ENCODE data around the gene CRHR2. TPM values are rescaled to one million over a fixed set of nuclear protein-coding genes. Genes with fewer than 3 reads are reported as not detected.

Gene CRHR2
- total RNA-seq, 1 experiment from 2014 or later, result not detected

DNA sequence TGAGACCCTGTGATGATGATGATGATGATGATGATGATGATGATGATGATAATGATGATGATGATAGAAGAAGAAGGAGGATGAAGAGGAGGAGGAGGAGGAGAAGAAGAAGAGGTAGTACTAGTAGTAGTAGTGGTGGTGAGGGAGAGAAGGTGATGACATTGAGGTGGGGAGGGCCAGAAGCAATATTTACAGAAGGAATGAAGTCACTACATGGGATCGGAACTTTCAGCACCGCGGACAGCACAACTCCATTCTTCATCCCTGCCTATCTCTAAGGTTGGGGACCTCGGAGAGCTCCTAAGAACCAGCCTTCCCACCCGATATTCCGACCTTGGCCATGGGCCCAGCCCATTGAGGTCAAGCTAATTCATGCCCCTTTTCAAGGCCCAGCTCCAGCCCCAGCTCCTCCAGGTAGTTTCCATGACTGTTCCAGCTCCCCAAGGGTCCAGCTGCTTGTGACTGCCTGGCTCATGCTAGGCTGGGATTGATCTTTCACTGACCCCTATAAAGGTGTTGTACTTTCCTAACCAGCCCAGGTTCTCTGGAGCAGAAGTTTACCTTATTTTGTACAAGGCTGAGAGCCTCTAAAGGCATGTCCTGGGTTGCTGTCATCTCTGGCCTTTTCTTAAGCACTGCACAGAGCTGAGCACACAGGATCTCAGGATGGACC is 10.3 kb downstream of the CRHR2 start:
- no peaks in the 10 kb centered on the region for H3K9me3 ChIP-seq (ENCODE audit: low read length)
- no peak overlapping the region for H3K27ac ChIP-seq (ENCODE audit: low read length)
- H3K27me3 ChIP-seq (ENCODE audit: low read length), result no peaks in the 10 kb centered on the region
- DNase-seq, result peak; percentile 62
- no peak overlapping the region for H3K4me3 ChIP-seq (ENCODE audit: low read length)
- H3K4me1 ChIP-seq (ENCODE audit: low read length), result no peaks in the 10 kb centered on the region
- H3K79me2 ChIP-seq (ENCODE audit: low read length), result no peaks in the 10 kb centered on the region
- H3K9me2 ChIP-seq (replicated peaks; ENCODE audit: insufficient read depth, low read length), result no peaks in the 10 kb centered on the region
- no peak overlapping the region for H2AFZ ChIP-seq (ENCODE audit: low read length)
- H3K4me2 ChIP-seq (ENCODE audit: low read depth, low read length, poor library complexity, severe bottlenecking), result no peak overlapping the region
- no peaks in the 10 kb centered on the region for H3K36me3 ChIP-seq (ENCODE audit: insufficient read depth, low read length)
- no peak overlapping the region for H3K9ac ChIP-seq (ENCODE audit: low read length)
- H4K20me1 ChIP-seq (ENCODE audit: insufficient read depth, low read depth, low read length), result peaks cover 6% of the 10 kb centered on the region; the same call in 1 of the 2 replicates

DNA sequence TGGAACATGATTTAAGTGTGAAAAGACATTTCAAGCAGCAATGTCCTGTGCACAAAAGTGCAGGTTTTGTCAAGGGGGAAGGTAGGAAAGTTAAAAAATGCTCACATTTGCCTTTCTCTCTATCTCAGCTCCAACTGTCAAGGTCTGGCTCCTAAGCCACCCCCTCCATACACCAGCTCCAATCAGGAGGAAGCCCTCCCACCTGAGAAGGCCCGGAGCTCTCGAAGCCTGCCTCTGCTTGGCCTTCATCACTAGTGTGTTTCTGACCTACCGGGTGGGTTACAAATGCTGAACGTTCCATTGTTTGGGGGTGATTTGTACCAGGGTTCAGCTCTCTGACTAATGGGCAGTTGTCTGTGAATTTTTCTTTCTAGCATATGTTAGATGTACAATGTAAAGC is 14.2 kb downstream of the CRHR2 start:
- Histone ChIP-seq H3K36me3 (ENCODE audit: insufficient read depth, low read length) (no peaks in the 10 kb centered on the region), H4K20me1 (ENCODE audit: insufficient read depth, low read depth, low read length) (0 out of 2 replicates have a peak, but pooled peaks cover 2% of the 10 kb centered on the region), H3K9ac (ENCODE audit: low read length) (no peak overlapping the region), H3K4me1 (ENCODE audit: low read length) (no peaks in the 10 kb centered on the region), H3K9me3 (ENCODE audit: low read length) (no peaks in the 10 kb centered on the region), H3K27ac (ENCODE audit: low read length) (no peak overlapping the region), H2AFZ (ENCODE audit: low read length) (no peak overlapping the region), H3K27me3 (ENCODE audit: low read length) (no peaks in the 10 kb centered on the region), H3K79me2 (ENCODE audit: low read length) (no peaks in the 10 kb centered on the region), H3K4me2 (ENCODE audit: low read depth, low read length, poor library complexity, severe bottlenecking) (no peak overlapping the region), H3K4me3 (ENCODE audit: low read length) (no peak overlapping the region), H3K9me2 (replicated peaks; ENCODE audit: insufficient read depth, low read length) (no peaks in the 10 kb centered on the region)
- DNase-seq, result no peak

DNA sequence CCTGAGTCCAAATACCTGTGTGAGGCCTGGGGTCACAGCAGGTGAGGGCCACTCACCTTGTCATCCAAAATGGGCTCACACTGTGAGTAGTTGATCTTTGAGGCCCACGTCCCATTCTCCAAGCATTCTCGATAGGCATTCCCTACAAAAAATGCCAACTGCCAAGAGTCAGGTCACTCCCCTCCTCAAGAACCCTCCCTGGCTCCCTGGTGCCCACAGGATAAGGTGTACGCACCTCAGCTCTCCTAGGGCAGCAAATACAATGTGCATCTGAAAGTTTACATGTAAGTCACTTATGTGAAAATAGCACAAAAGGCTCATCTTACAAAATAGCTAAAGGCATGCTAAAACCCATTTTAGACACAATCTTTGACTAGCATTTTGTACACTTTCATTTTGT is 15.1 kb downstream of the CRHR2 start:
- H3K36me3 ChIP-seq (ENCODE audit: insufficient read depth, low read length), result no peaks in the 10 kb centered on the region
- H3K9ac ChIP-seq (ENCODE audit: low read length), result no peak overlapping the region
- H3K27me3 ChIP-seq (ENCODE audit: low read length), result no peaks in the 10 kb centered on the region
- H4K20me1 ChIP-seq (ENCODE audit: insufficient read depth, low read depth, low read length), result 0 out of 2 replicates have a peak, but pooled peaks cover 2% of the 10 kb centered on the region
- no peak for DNase-seq
- no peak overlapping the region for H2AFZ ChIP-seq (ENCODE audit: low read length)
- no peaks in the 10 kb centered on the region for H3K79me2 ChIP-seq (ENCODE audit: low read length)
- H3K9me3 ChIP-seq (ENCODE audit: low read length), result no peaks in the 10 kb centered on the region
- no peaks in the 10 kb centered on the region for H3K9me2 ChIP-seq (replicated peaks; ENCODE audit: insufficient read depth, low read length)
- no peaks in the 10 kb centered on the region for H3K4me1 ChIP-seq (ENCODE audit: low read length)
- no peak overlapping the region for H3K4me2 ChIP-seq (ENCODE audit: low read depth, low read length, poor library complexity, severe bottlenecking)
- no peak overlapping the region for H3K4me3 ChIP-seq (ENCODE audit: low read length)
- no peak overlapping the region for H3K27ac ChIP-seq (ENCODE audit: low read length)

DNA sequence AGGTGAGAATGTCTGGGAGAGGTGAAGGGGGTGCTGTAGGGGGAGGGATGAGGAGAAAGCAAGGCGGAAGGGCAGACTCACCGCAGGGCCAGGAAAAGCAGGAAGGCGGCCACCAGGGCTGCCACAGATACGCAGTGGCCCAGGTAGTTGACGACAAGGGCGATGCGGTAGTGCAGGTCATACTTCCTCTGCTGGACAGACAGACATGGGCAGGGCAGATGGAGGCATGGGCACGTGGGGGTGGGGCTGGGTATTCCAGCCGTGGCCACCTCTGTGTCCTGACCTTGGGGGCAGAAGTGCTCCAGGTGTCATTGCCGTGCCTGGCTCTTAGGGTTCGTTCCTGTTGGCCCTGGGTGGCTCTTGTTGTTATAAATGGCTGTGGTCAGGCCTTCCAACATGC is 16.8 kb downstream of the CRHR2 start:
- no peak overlapping the region for H3K4me3 ChIP-seq (ENCODE audit: low read length)
- 0 out of 2 replicates have a peak, but pooled peaks cover 2% of the 10 kb centered on the region for H4K20me1 ChIP-seq (ENCODE audit: insufficient read depth, low read depth, low read length)
- H3K79me2 ChIP-seq (ENCODE audit: low read length), result no peaks in the 10 kb centered on the region
- no peaks in the 10 kb centered on the region for H3K9me2 ChIP-seq (replicated peaks; ENCODE audit: insufficient read depth, low read length)
- H3K27ac ChIP-seq (ENCODE audit: low read length), result no peak overlapping the region
- no peaks in the 10 kb centered on the region for H3K36me3 ChIP-seq (ENCODE audit: insufficient read depth, low read length)
- no peaks in the 10 kb centered on the region for H3K4me1 ChIP-seq (ENCODE audit: low read length)
- no peaks in the 10 kb centered on the region for H3K27me3 ChIP-seq (ENCODE audit: low read length)
- DNase-seq, result no peak
- no peak overlapping the region for H3K4me2 ChIP-seq (ENCODE audit: low read depth, low read length, poor library complexity, severe bottlenecking)
- no peak overlapping the region for H3K9ac ChIP-seq (ENCODE audit: low read length)
- H3K9me3 ChIP-seq (ENCODE audit: low read length), result no peaks in the 10 kb centered on the region
- no peak overlapping the region for H2AFZ ChIP-seq (ENCODE audit: low read length)

DNA sequence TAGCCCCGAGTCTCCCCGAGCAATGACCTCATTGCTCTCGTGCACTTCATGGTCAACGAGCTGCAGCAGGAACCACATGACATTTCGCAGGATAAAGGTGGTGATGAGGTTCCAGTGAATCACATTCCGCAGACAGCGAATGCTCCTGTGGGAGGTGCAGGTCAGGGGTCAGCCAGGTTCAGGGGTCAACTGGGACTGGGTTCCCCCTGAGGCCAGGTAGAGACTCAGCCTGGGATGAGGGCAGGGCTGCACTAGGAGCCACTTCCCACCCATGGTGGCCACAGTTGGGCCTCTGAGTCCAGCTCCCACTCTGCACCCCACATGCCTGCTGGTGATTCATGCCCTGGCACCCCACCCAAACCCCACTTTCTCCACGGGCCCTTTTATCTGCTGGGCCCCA is 17.2 kb downstream of the CRHR2 start:
- H3K79me2 ChIP-seq (ENCODE audit: low read length), result no peaks in the 10 kb centered on the region
- H3K27me3 ChIP-seq (ENCODE audit: low read length), result no peaks in the 10 kb centered on the region
- no peak overlapping the region for H2AFZ ChIP-seq (ENCODE audit: low read length)
- H3K9me2 ChIP-seq (replicated peaks; ENCODE audit: insufficient read depth, low read length), result no peaks in the 10 kb centered on the region
- no peak overlapping the region for H3K9ac ChIP-seq (ENCODE audit: low read length)
- no peak overlapping the region for H3K4me2 ChIP-seq (ENCODE audit: low read depth, low read length, poor library complexity, severe bottlenecking)
- H3K4me1 ChIP-seq (ENCODE audit: low read length), result no peaks in the 10 kb centered on the region
- H4K20me1 ChIP-seq (ENCODE audit: insufficient read depth, low read depth, low read length), result 0 out of 2 replicates have a peak, but pooled peaks cover 2% of the 10 kb centered on the region
- H3K36me3 ChIP-seq (ENCODE audit: insufficient read depth, low read length), result no peaks in the 10 kb centered on the region
- H3K9me3 ChIP-seq (ENCODE audit: low read length), result no peaks in the 10 kb centered on the region
- no peak overlapping the region for H3K4me3 ChIP-seq (ENCODE audit: low read length)
- no peak overlapping the region for H3K27ac ChIP-seq (ENCODE audit: low read length)
- DNase-seq, result no peak

DNA sequence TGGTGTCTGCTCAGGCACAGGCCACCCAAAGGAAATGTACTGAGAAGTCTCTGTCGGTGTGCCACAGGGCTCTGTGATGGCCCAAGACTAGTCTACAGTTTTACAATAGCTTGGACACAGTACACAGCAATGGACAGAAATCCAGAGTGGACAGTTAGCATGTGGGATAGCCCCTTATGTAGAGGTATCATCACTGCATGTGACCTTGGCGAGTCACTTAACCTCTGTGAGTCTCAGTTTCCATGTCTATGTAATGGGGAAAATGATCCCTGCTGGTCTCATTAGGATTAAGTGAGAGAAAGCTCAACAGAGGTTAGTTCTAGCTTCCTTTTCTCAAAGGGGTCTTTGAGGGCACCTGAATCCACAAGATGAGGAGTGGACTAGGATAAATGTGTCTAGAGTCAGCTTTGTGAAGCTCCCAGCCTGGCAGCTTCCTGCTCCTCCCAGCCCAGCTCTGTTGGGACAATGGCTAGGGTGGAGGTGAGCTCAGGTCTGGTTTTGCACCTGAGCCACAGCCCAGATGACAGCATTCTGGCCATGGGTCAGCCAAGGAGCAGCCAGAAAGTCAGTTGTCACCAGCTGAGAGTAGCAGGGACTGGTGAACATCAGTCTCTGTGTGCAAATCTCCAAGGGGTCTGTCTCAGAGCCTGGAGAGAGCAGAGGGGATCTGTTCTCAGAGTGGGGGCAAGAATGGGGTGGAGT is 17.9 kb downstream of the CRHR2 start:
- Histone ChIP-seq H3K4me3 (ENCODE audit: low read length) (no peak overlapping the region), H3K27me3 (ENCODE audit: low read length) (no peaks in the 10 kb centered on the region), H3K79me2 (ENCODE audit: low read length) (no peaks in the 10 kb centered on the region), H4K20me1 (ENCODE audit: insufficient read depth, low read depth, low read length) (0 out of 2 replicates have a peak, but pooled peaks cover 2% of the 10 kb centered on the region), H3K9ac (ENCODE audit: low read length) (no peak overlapping the region), H3K4me2 (ENCODE audit: low read depth, low read length, poor library complexity, severe bottlenecking) (no peak overlapping the region), H3K36me3 (ENCODE audit: insufficient read depth, low read length) (no peaks in the 10 kb centered on the region), H3K9me2 (replicated peaks; ENCODE audit: insufficient read depth, low read length) (no peaks in the 10 kb centered on the region), H3K4me1 (ENCODE audit: low read length) (no peaks in the 10 kb centered on the region), H2AFZ (ENCODE audit: low read length) (no peak overlapping the region), H3K9me3 (ENCODE audit: low read length) (no peaks in the 10 kb centered on the region), H3K27ac (ENCODE audit: low read length) (no peak overlapping the region)
- no peak for DNase-seq

DNA sequence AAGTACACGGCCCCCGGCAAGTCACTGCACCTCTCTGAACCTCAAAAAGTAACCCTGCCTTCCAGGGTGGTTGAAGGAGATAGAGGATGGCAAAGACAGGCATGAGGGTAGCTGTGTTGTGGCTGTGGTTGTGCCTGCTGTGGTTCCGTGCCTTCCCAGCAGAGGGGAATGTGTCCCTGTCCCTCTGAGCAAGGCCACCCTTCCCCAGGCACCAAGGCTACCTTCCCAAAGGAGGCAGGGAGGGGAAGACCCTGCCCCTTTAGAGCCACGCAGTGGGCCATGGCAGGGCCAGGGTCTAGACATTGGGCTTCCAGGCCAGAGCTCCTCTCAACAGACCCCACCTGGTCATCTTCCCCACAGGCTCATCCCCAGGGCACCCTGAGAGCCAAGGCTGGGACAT is 18.8 kb downstream of the CRHR2 start:
- no peaks in the 10 kb centered on the region for H3K9me3 ChIP-seq (ENCODE audit: low read length)
- H3K9ac ChIP-seq (ENCODE audit: low read length), result no peak overlapping the region
- no peak overlapping the region for H3K4me3 ChIP-seq (ENCODE audit: low read length)
- DNase-seq, result no peak
- no peaks in the 10 kb centered on the region for H3K9me2 ChIP-seq (replicated peaks; ENCODE audit: insufficient read depth, low read length)
- H3K27me3 ChIP-seq (ENCODE audit: low read length), result no peaks in the 10 kb centered on the region
- H3K36me3 ChIP-seq (ENCODE audit: insufficient read depth, low read length), result no peaks in the 10 kb centered on the region
- no peaks in the 10 kb centered on the region for H3K79me2 ChIP-seq (ENCODE audit: low read length)
- H2AFZ ChIP-seq (ENCODE audit: low read length), result no peak overlapping the region
- no peaks in the 10 kb centered on the region for H3K4me1 ChIP-seq (ENCODE audit: low read length)
- 0 out of 2 replicates have a peak, but pooled peaks cover 2% of the 10 kb centered on the region for H4K20me1 ChIP-seq (ENCODE audit: insufficient read depth, low read depth, low read length)
- no peak overlapping the region for H3K4me2 ChIP-seq (ENCODE audit: low read depth, low read length, poor library complexity, severe bottlenecking)
- no peak overlapping the region for H3K27ac ChIP-seq (ENCODE audit: low read length)

DNA sequence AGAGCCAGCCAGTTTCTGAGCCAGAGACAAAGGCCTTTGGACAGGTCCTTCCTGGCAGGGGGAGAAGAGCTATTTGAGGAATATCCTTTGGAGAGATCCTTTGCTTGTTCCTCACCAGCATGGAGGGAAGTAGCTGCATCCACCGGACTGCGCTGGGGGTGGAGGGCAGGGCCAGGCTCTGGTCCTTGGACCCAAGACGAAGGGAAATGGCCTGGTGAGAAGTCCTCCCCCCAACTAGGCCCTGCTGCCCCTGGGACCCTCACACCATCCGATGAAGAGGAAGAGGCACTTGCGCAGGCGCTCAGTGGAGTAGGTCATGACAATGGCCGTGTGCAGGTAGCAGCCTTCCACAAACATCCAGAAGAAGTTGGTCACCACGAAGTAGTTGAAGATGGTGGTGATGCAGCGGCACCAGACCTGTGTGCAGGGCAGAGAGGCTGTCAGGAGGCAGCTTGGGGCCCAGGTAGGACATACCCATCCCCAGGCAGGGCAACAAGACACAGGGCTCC is 19.8 kb downstream of the CRHR2 start:
- Histone ChIP-seq H3K36me3 (ENCODE audit: insufficient read depth, low read length) (no peaks in the 10 kb centered on the region), H3K9me2 (replicated peaks; ENCODE audit: insufficient read depth, low read length) (no peaks in the 10 kb centered on the region), H4K20me1 (ENCODE audit: insufficient read depth, low read depth, low read length) (no peaks in the 10 kb centered on the region), H3K27ac (ENCODE audit: low read length) (no peak overlapping the region), H3K9me3 (ENCODE audit: low read length) (no peaks in the 10 kb centered on the region), H3K79me2 (ENCODE audit: low read length) (no peaks in the 10 kb centered on the region), H3K4me2 (ENCODE audit: low read depth, low read length, poor library complexity, severe bottlenecking) (no peak overlapping the region), H3K4me1 (ENCODE audit: low read length) (no peaks in the 10 kb centered on the region), H3K9ac (ENCODE audit: low read length) (no peak overlapping the region), H3K4me3 (ENCODE audit: low read length) (no peak overlapping the region), H2AFZ (ENCODE audit: low read length) (no peak overlapping the region), H3K27me3 (ENCODE audit: low read length) (no peaks in the 10 kb centered on the region)
- DNase-seq, result no peak
